Superior temporal gyrus (tissue), 1 donor: ENCODE results near the gene TNFRSF12A.

Experiments used
- DNase-seq: peaks from one replicate; pipeline ENCODE4 v3.0.0-alpha.2; 2016; ENCODE audit errors: extremely low spot score

Gene TNFRSF12A

GRCh38 chr16:3020247-3020603, at the start of gene TNFRSF12A:
Gene TNFRSF12A, plus strand, starts transcription at chr16:3020368. Its CDS starts 30 bp downstream, at chr16:3020398.
- peak; percentile 33 for DNase-seq

DNA sequence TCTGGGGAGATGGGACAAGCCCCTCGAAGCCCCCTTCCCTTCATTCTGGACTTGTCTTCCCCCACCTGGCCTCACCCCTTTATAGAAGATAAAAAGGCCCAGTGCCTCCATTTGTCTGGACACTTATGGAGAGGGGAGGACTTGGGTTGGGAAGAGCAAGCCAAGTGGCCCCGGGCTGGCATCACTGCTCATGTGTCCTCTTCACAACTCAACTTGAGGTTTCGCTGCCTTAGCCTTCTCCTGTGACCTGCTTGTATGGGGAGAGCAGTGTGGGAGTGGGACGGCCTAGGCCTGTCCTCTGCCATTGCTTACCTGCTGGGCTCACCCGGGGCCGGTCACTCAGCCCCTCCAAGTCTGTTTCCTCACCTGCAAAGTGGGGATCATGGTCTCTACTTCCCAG, 49.6 kb upstream of the TNFRSF12A start:
- no peak for DNase-seq

GRCh38 chr16:2971134-2971984, 48.8 kb upstream of the TNFRSF12A start:
- DNase-seq = no peak

- DNase-seq = no peak
These were observed 48.0 kb upstream of the TNFRSF12A start for GRCh38 chr16:2971985-2972784.

- peak; percentile 39 for DNase-seq
These were observed 47.1 kb upstream of the TNFRSF12A start for GRCh38 chr16:2973093-2973492.

- DNase-seq = no peak
These were observed 46.4 kb upstream of the TNFRSF12A start for GRCh38 chr16:2973605-2974318.

DNA sequence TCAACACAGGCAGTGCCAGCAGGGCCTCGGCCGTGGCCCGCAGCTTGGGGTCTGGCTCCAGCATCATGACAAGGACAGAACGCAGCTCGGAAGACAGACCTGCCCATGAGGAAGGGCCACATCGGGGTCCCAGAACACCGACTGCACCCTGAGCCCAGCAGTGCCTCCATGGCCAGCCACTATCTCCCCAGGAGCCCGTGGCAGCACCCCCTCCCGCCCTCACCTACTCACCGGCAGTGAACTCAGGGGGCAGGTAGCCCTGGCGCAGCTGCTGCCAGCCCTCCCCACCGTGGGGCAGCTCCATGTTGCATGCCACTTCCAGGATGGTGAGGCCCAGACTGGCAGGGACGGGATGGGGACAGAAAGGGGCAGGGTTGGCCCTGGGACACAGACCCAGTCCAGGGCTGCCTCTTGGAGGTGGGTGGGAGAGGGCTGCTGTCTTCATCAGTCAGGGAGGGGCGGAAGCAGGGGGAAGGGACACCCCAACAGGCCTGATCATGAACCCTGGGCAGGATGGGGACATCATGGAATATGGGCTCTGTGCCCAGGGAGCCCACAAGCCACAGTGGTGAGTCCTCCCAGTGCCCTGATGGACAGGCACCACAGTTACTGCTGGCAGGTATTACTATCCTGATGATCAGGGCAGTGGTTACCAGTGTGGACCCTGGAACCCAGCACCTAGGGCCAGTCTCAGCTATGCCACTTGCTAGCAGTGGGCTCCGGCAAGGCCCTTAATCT, 45.7 kb upstream of the TNFRSF12A start:
- no peak for DNase-seq

GRCh38 chr16:2975161-2975795, 44.9 kb upstream of the TNFRSF12A start:
- DNase-seq = no peak

DNA sequence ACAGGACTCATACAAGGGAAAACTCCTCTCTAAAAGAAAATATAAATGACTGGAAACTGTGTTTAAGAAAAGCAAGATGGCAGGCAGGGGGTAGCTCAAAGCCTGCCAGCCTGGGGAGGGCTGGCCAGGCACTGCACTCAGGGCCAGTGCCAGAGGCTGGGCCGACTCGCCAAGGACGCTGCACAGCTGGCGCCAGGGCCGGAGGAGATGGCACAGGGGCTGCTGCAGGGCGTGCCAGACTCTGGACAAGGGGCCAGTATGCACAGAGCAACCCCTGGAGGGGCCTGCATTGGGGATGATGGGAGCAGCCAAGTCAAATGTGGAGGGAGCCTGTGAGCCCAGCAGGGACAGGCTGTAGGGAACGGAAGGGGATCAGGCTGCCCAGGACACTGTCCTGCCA, 44.0 kb upstream of the TNFRSF12A start:
- DNase-seq = no peak

DNA sequence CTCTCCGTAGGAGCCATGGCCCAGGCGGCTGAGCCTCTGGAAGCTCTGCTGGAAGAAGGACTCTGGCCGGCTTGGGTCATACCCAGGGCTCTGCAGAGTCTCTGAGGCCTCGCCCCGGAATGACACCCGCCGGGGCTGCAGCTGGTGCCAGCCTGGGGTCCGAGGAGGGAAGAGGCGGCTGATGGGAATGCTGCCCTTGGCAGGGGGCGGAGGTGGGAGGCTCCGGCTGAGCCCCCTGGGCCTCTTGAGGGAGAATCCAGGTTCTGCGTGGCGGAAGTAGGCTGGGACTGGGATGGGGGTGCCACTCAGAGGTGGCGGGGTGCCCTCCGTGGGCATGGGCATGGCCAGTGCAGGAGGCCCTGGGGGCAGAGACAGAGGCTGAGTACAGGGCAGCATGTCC, 43.5 kb upstream of the TNFRSF12A start:
- DNase-seq = no peak

GRCh38 chr16:2977440-2977839, 42.7 kb upstream of the TNFRSF12A start:
- DNase-seq = no peak

- no peak for DNase-seq
These were observed 40.4 kb upstream of the TNFRSF12A start for GRCh38 chr16:2979669-2980226.

GRCh38 chr16:2980227-2981176, 39.7 kb upstream of the TNFRSF12A start, which contains the start of gene PKMYT1:
Gene PKMYT1, minus strand, starts transcription at chr16:2980446. Its CDS starts 789 bp downstream, at chr16:2979657.
- peak; percentile 89 for DNase-seq

- no peak for DNase-seq
These were observed 38.8 kb upstream of the TNFRSF12A start for GRCh38 chr16:2981177-2981898.

DNA sequence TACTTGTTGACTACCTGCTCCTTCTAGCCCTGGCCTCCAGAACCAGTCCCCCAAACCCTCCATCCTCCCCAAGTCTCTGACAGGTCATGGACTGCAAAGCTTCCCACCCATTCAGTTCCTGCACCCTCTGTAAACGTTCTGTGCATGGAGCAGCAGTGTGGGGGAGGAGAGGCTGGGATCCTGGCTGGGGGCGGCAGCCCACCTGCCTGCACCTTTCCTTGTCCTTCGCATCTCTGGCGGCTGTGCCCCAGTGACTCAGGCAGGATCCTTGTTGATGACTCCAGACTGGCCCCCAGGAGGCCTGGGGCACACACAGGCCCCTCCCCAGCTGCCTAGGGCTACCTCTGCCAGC, 38.3 kb upstream of the TNFRSF12A start:
- no peak for DNase-seq

DNA sequence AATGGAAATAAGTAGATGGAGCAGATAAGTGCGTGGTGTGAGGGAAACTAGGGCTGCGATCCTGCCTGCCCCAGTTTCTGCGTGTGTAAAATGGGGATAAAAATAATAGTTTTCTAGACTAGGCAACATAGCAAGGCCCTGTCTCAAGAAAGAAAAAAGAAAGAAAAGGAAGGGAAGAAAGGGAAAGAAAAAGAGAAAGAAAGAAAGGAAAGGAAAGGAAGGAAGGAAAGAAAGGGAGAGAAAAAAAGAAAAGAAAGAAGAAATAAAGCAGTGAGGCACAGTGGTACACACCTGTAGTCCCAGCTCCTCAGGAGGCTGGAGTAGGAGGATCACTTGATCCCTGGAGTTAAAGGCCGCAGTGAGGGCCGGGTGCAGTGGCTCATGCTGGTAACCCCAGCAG, 37.8 kb upstream of the TNFRSF12A start:
- DNase-seq = no peak

- DNase-seq = peak; percentile 77
These were observed 36.4 kb upstream of the TNFRSF12A start for GRCh38 chr16:2983706-2984136.

- DNase-seq = no peak
These were observed 34.7 kb upstream of the TNFRSF12A start for GRCh38 chr16:2985462-2985861.

DNA sequence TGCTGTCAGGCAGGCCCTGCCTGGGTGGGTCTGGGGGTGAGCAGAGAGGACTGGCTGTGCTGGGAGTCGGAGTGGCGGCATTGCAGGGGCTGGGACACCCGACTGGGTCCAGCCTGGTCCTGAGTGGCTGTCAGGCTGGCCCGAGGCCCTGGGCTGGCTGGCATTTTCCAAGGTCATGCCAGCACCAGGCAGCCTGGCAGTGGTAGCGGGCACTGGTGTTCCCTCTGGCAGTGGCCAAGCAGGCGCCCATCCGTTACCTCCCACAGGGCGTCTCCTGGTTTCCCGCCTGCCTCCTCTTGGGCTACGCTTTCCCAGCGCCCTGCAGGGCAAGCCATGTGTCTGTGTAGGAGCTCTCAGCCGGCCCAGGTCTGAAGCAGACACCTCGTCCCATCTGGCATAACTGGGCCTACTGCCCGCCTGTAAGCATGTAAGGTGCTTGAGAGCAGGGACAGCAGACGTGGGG, 34.2 kb upstream of the TNFRSF12A start:
- no peak for DNase-seq
